ENCODE results near the gene SKAP1. TPM values are rescaled to one million over a fixed set of nuclear protein-coding genes. Genes with fewer than 3 reads are reported as not detected.
"Not testable (repeated sequence)": the region's sequence is repeated elsewhere in the genome, so short reads cannot be mapped to it uniquely, and the experiment has no call there.

The SKAP1 gene
- total RNA-seq, 2 experiments from 2014 or later = 52.8 to 53.2 TPM

- POLR2A ChIA-PET = no interaction called here
Observed at GRCh38 chr17:48386826-48387225, 43.2 kb downstream of the SKAP1 start.

GRCh38 chr17:48385319-48385718, 44.7 kb downstream of the SKAP1 start:
- ChIA-PET CTCF (interaction anchor here (1.2 kb wide), 1 partner anchor 72 kb away, joined by 3 read pairs; no protein-coding TSS in a partner anchor), POLR2A (no interaction called here)

More at GRCh38 chr17:48386826-48387225, 43.2 kb downstream of the SKAP1 start:
- CTCF ChIA-PET = interaction anchor here (0.6 kb wide), 1 partner anchor 13 kb away, joined by 3 read pairs; no protein-coding TSS in a partner anchor

GRCh38 chr17:48384164-48384563, 45.9 kb downstream of the SKAP1 start:
- POLR2A ChIA-PET = no interaction called here
- CTCF ChIA-PET = interaction anchor here (0.7 kb wide), 1 partner anchor 262 kb away, joined by 4 read pairs; no protein-coding TSS in a partner anchor

- ChIA-PET CTCF (no interaction called here), POLR2A (interaction anchor here (0.7 kb wide), 1 partner anchor 263 kb away, joined by 5 read pairs; no protein-coding TSS in a partner anchor)
Observed at GRCh38 chr17:48382989-48383388, 47.0 kb downstream of the SKAP1 start.

GRCh38 chr17:48378708-48379392, 51.2 kb downstream of the SKAP1 start:
- ChIA-PET CTCF (no interaction called here), POLR2A (no interaction called here)

GRCh38 chr17:48378238-48378637, 51.8 kb downstream of the SKAP1 start:
- CTCF ChIA-PET = interaction anchor here (1.3 kb wide), 1 partner anchor 16 kb away, joined by 4 read pairs; no protein-coding TSS in a partner anchor
- POLR2A ChIA-PET = no interaction called here

- POLR2A ChIA-PET = interaction anchor here (0.7 kb wide), 1 partner anchor 219 kb away, joined by 5 read pairs; no protein-coding TSS in a partner anchor
- CTCF ChIA-PET = interaction anchor here (1.3 kb wide), 1 partner anchor 15 kb away, joined by 4 read pairs; no protein-coding TSS in a partner anchor
Observed at GRCh38 chr17:48376682-48377325, 53.2 kb downstream of the SKAP1 start.

GRCh38 chr17:48375356-48375755, 54.7 kb downstream of the SKAP1 start:
- ChIA-PET CTCF (interaction anchor here (0.6 to 0.7 kb wide), 2 partner anchors 23 to 233 kb away, joined by 3 read pairs; no protein-coding TSS in a partner anchor), POLR2A (no interaction called here)

- ChIA-PET CTCF (interaction anchor here (0.6 to 0.7 kb wide), 2 partner anchors 22 to 233 kb away, joined by 3 read pairs; no protein-coding TSS in a partner anchor), POLR2A (no interaction called here)
Observed at GRCh38 chr17:48374650-48375230, 55.3 kb downstream of the SKAP1 start.

- POLR2A ChIA-PET = no interaction called here
- CTCF ChIA-PET = interaction anchor here (0.7 kb wide), 1 partner anchor 78 kb away, joined by 3 read pairs; no protein-coding TSS in a partner anchor
Observed at GRCh38 chr17:48373883-48374282, 56.1 kb downstream of the SKAP1 start.

GRCh38 chr17:48373130-48373830, 56.7 kb downstream of the SKAP1 start:
- POLR2A ChIA-PET = no interaction called here
- CTCF ChIA-PET = interaction anchor here (0.7 kb wide), 1 partner anchor 79 kb away, joined by 3 read pairs; no protein-coding TSS in a partner anchor

GRCh38 chr17:48368967-48369366, 61.0 kb downstream of the SKAP1 start:
- CTCF ChIA-PET = interaction anchor here (0.6 kb wide), 1 partner anchor 17 kb away, joined by 6 read pairs; no protein-coding TSS in a partner anchor
- POLR2A ChIA-PET = not testable (repeated sequence)

GRCh38 chr17:48368352-48368908, 61.6 kb downstream of the SKAP1 start:
- POLR2A ChIA-PET = no interaction called here
- CTCF ChIA-PET = interaction anchor here (0.6 kb wide), 1 partner anchor 17 kb away, joined by 6 read pairs; no protein-coding TSS in a partner anchor

GRCh38 chr17:48363161-48363560, 66.9 kb downstream of the SKAP1 start:
- ChIA-PET CTCF (interaction anchor here (0.9 to 1.3 kb wide), 2 partner anchors 11 to 230 kb away, joined by 3 to 6 read pairs; partner anchors contain the start of gene HOXB5), POLR2A (no interaction called here)

GRCh38 chr17:48360861-48361633, 69.0 kb downstream of the SKAP1 start:
- POLR2A ChIA-PET = not testable (repeated sequence)

GRCh38 chr17:48357779-48358602, 72.0 kb downstream of the SKAP1 start:
- POLR2A ChIA-PET = no interaction called here
- CTCF ChIA-PET = interaction anchor here (0.6 kb wide), 1 partner anchor 215 kb away, joined by 3 read pairs; no protein-coding TSS in a partner anchor

More at GRCh38 chr17:48360861-48361633, 69.0 kb downstream of the SKAP1 start:
- CTCF ChIA-PET = not testable (repeated sequence)

GRCh38 chr17:48356866-48357265, 73.1 kb downstream of the SKAP1 start:
- ChIA-PET POLR2A (no interaction called here), CTCF (no interaction called here)
